ENCODE data around the gene FGD2. TPM values are rescaled to one million over a fixed set of nuclear protein-coding genes. Genes with fewer than 3 reads are reported as not detected.

Gene FGD2, protein sequence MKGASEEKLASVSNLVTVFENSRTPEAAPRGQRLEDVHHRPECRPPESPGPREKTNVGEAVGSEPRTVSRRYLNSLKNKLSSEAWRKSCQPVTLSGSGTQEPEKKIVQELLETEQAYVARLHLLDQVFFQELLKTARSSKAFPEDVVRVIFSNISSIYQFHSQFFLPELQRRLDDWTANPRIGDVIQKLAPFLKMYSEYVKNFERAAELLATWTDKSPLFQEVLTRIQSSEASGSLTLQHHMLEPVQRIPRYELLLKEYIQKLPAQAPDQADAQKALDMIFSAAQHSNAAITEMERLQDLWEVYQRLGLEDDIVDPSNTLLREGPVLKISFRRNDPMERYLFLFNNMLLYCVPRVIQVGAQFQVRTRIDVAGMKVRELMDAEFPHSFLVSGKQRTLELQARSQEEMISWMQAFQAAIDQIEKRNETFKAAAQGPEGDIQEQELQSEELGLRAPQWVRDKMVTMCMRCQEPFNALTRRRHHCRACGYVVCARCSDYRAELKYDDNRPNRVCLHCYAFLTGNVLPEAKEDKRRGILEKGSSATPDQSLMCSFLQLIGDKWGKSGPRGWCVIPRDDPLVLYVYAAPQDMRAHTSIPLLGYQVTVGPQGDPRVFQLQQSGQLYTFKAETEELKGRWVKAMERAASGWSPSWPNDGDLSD
- total RNA-seq: under 0.01 and 0.07 TPM in 2 replicates

DNA sequence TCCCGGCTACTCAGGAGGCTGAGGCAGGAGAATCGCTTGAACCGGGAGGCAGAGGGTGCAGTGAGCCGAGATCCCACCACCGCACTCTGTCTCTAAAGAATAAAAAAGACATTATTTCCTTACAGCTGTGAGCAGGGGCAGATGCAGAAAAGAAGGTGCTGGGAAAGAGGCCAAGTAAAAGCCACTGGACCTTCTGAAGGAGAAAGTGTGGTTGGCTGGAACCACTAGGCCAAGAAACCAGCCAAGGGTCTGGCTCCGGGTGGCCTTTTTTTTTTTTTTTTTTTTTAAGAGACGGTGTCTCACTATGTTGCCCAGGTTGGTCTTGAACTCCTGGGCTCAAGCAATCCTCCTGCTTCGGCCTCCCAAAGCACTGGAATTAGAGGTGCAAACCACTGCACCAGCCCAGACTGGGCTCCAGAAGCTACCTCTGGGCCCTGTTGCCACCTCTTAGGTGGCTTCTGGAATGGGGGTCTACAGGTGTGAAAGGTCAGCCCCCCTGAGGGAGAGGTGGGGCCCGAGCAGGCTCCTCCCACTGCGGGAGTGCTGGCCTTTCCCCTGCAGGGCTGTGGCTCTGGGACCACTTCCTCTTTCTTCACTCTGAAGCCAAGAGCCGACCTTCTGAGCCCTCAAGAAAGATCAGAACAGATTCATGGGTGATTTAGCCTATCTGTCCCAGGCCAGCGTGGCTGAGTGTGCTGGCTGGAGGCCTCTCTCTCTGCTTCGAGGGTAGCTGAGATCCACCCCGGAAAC, at the start of gene FGD2:
Gene FGD2 (plus strand): TSS at position 595 of the 750 bp plus-strand sequence. CDS start 163 bp downstream, outside the sequence.

GRCh38 chr6:36985808-36986703, 19.4 kb upstream of the FGD2 start, which contains the start of gene MTCH1:
Gene MTCH1, minus strand, starts transcription at chr6:36986196. Its CDS starts 23 bp downstream, at chr6:36986173.

Other genes with a start within 250 kb of the FGD2 start
- under 0.01 TPM in 1 of 2 replicates, not detected in the other for gene CPNE5, start 166.2 kb upstream of the FGD2 start, total RNA-seq
- 34.7 and 39.0 TPM in 2 replicates for gene PPIL1, start 130.9 kb upstream of the FGD2 start, total RNA-seq
- 20.2 and 44.7 TPM in 2 replicates for gene C6orf89, start 119.7 kb upstream of the FGD2 start, total RNA-seq
- not detected in 2 replicates for gene PI16, start 50.9 kb upstream of the FGD2 start, total RNA-seq
- 119 and 145 TPM in 2 replicates for gene MTCH1, start 19.5 kb upstream of the FGD2 start, total RNA-seq
- gene PIM1, start 164.5 kb downstream of the FGD2 start, total RNA-seq: 50.2 and 51.4 TPM in 2 replicates

Measured in nasal cavity respiratory epithelium epithelial cell of viscerocranial mucosa (primary cell).